Measurements from ENCODE around the gene LILRB3.

LILRB3 gene

GRCh38 chr19:54169149-54169740 is 53.6 kb downstream of the LILRB3 start:
- DNase-seq = no peak

GRCh38 chr19:54168174-54168917 is 54.5 kb downstream of the LILRB3 start:
- DNase-seq = peak; percentile 18 to 95 (median 70)

Data from amygdala (tissue), 56 donors.